HG02943 (cell line): ENCODE data around the gene CCHCR1.
"Not testable (repeated sequence)": the region's sequence is repeated elsewhere in the genome, so short reads cannot be mapped to it uniquely, and the experiment has no call there.

Source experiments
- ATAC-seq: cut with Tn5 transposase; IDR thresholded peaks from one replicate; pipeline ENCODE4 v1.9.1; 2021; ENCODE audit warnings: mild to moderate bottlenecking, low read depth, moderate library complexity; ENCODE audit not compliant: unreplicated experiment

The CCHCR1 gene

GRCh38 chr6:31164475-31165063 lies 7.0 kb upstream of the CCHCR1 start:
- not testable (repeated sequence) for ATAC-seq

GRCh38 chr6:31163922-31164321 lies 6.3 kb upstream of the CCHCR1 start:
- no peak for ATAC-seq

GRCh38 chr6:31162463-31163165 lies 5.0 kb upstream of the CCHCR1 start:
- ATAC-seq = no peak

- no peak for ATAC-seq
Observed at GRCh38 chr6:31161216-31162126, 3.9 kb upstream of the CCHCR1 start.

- peak; percentile 2 for ATAC-seq
Observed at GRCh38 chr6:31158863-31159855, 1.6 kb upstream of the CCHCR1 start.

- peak; percentile 60 for ATAC-seq
Observed at GRCh38 chr6:31158140-31158862, 699 bp upstream of the CCHCR1 start, which contains the start of gene TCF19. TSS of gene TCF19 (plus strand) at chr6:31158589. CDS start at chr6:31159470, 881 bp downstream.

- no peak for ATAC-seq
Observed at GRCh38 chr6:31156641-31157040, 961 bp downstream of the CCHCR1 start.

GRCh38 chr6:31154436-31154835 lies 3.2 kb downstream of the CCHCR1 start:
- ATAC-seq = no peak

- ATAC-seq = no peak
Observed at GRCh38 chr6:31152781-31153180, 4.8 kb downstream of the CCHCR1 start.

GRCh38 chr6:31149827-31150447 lies 7.7 kb downstream of the CCHCR1 start:
- ATAC-seq = no peak

- ATAC-seq = no peak
Observed at GRCh38 chr6:31145386-31145785, 12.2 kb downstream of the CCHCR1 start.

GRCh38 chr6:31144970-31145340 lies 12.6 kb downstream of the CCHCR1 start:
- ATAC-seq = no peak

- no peak for ATAC-seq
Observed at GRCh38 chr6:31144296-31144969, 13.2 kb downstream of the CCHCR1 start.

- ATAC-seq = no peak
Observed at GRCh38 chr6:31143148-31143547, 14.5 kb downstream of the CCHCR1 start.

- ATAC-seq = no peak
Observed at GRCh38 chr6:31142361-31142761, 15.2 kb downstream of the CCHCR1 start.

GRCh38 chr6:31140643-31141042 lies 17.0 kb downstream of the CCHCR1 start:
- ATAC-seq = no peak

GRCh38 chr6:31139599-31139998 lies 18.0 kb downstream of the CCHCR1 start:
- ATAC-seq = no peak

- ATAC-seq = no peak
Observed at GRCh38 chr6:31138982-31139381, 18.6 kb downstream of the CCHCR1 start, which contains the start of gene PSORS1C2. TSS of gene PSORS1C2 (minus strand) at chr6:31139066. CDS start at chr6:31139026, 40 bp downstream.
